ENCODE measurements around the gene KCTD12.

GRCh38 chr13:76832258-76832988 is 53.8 kb downstream of the KCTD12 start:
- TF ChIP-seq GATA2 (IDR thresholded peaks at IDR 0.05; ENCODE audit: low read depth, low read length) = no peak
- TF ChIP-seq GATA3 (IDR thresholded peaks at IDR 0.05; ENCODE audit: low read depth, low read length) = no peak
